GM12891 (cell line): ENCODE measurements around the gene APBB1.

Experiments
- PAX5 ChIP-seq: IDR thresholded peaks from 2 replicates; pipeline ENCODE4 v1.6.1; 2011; ENCODE audit warnings: low read length, moderate library complexity, mild to moderate bottlenecking; ENCODE audit not compliant: insufficient read depth, severe bottlenecking
- POLR2A ChIP-seq: IDR thresholded peaks from 2 replicates; pipeline ENCODE4 v1.6.1; 2011; ENCODE audit warnings: low read depth, low read length, control low read depth
- POLR2AphosphoS5 ChIP-seq: IDR thresholded peaks from 2 replicates; pipeline ENCODE4 v1.6.1; 2011; ENCODE audit warnings: low read depth, low read length, control low read depth
- POU2F2 ChIP-seq: IDR thresholded peaks from 2 replicates; pipeline ENCODE4 v1.6.1; 2011; ENCODE audit warnings: low read depth, mild to moderate bottlenecking, control low read depth, low read length, moderate library complexity
- SPI1 ChIP-seq: IDR thresholded peaks from 2 replicates; pipeline ENCODE4 v1.6.1; 2011; ENCODE audit warnings: low read depth, low read length, control low read depth
- TAF1 ChIP-seq: IDR thresholded peaks from 2 replicates; pipeline ENCODE4 v1.6.1; 2011; ENCODE audit warnings: low read depth, low read length, control low read depth

- TF ChIP-seq POLR2A (no peak), POLR2AphosphoS5 (no peak), TAF1 (no peak), SPI1 (no peak), POU2F2 (no peak), PAX5 (no peak)
Measured at GRCh38 chr11:6385046-6385777, 33.7 kb downstream of the APBB1 start.
